Measurements from ENCODE around the gene RAB4A. TPM values are rescaled to one million over a fixed set of nuclear protein-coding genes. Genes with fewer than 3 reads are reported as not detected.

The RAB4A gene
- total and polyA plus RNA-seq, 2 of the 8 experiments (the other 6 are each of a cell fraction or from before 2014, with no cell fraction given): 13.3 to 68.8 TPM

GRCh38 chr1:229223498-229223897 is 47.4 kb upstream of the RAB4A start:
- Histone ChIP-seq H3K23me2 (ENCODE audit: low read depth, low read length) (peaks cover 8% of the 10 kb centered on the region), H2BK15ac (ENCODE audit: low read length) (no peak overlapping the region), H3K14ac (ENCODE audit: insufficient read length) (no peak overlapping the region), H2BK12ac (ENCODE audit: low read depth, low read length) (peak overlapping the region; percentile 98; the same call in 1 of the 2 replicates), H4K20me1 (replicated peaks in 1 of 2; ENCODE audit: control insufficient read depth in 1 of 2, insufficient read depth in 2 of 2, low read length in 2 of 2) (peaks cover 0 to 2% of the 10 kb centered on the region in 2 experiments), H3K56ac (replicated peaks; ENCODE audit: insufficient read length, low read depth, low read length) (no peak overlapping the region), H2BK5ac (ENCODE audit: low read depth, low read length) (no peak overlapping the region), H3K27ac (ENCODE audit: low read depth, low read length) (no peak overlapping the region), H2AK5ac (ENCODE audit: low read depth, low read length) (no peak overlapping the region), H3K18ac (ENCODE audit: extremely low read depth, low read length) (peak overlapping the region; percentile 53; the same call in 1 of the 2 replicates), H2AFZ (ENCODE audit: low read length) (no peak overlapping the region), H3K23ac (ENCODE audit: insufficient read length) (no peak overlapping the region), H2BK120ac (replicated peaks; ENCODE audit: low read depth, low read length) (peak overlapping the region; percentile 13), H3K79me1 (ENCODE audit: low read depth, low read length) (no peaks in the 10 kb centered on the region), H3K36me3 (ENCODE audit: control insufficient read depth in 2 of 4, insufficient read depth in 4 of 4, low read length in 3 of 4) (no peaks in the 10 kb centered on the region), H3K4me1 (replicated peaks in 1 of 4; ENCODE audit: control insufficient read depth in 3 of 4, insufficient read depth in 4 of 4, low read length in 3 of 4) (peaks cover 0 to 13% (median 3%) of the 10 kb centered on the region in 4 experiments; a peak in 5 of 7 replicates), H4K91ac (replicated peaks; ENCODE audit: insufficient read length, low read length) (peak overlapping the region; percentile 36), H4K8ac (ENCODE audit: extremely low read depth, insufficient read depth, low read length) (no peak overlapping the region), H4K5ac (ENCODE audit: insufficient read length, low read depth, low read length) (no peak overlapping the region), H2BK20ac (ENCODE audit: low read length) (peak overlapping the region; percentile 28), H3K4me3 (ENCODE audit: extremely low read depth in 1 of 4, insufficient read depth in 2 of 4, low read depth in 3 of 4, low read length in 4 of 4) (no peak overlapping the region), H3K79me2 (ENCODE audit: control insufficient read depth in 1 of 2, insufficient read depth in 2 of 2, low read length in 2 of 2) (no peaks in the 10 kb centered on the region), H3K27me3 (replicated peaks in 1 of 4; ENCODE audit: control insufficient read depth in 3 of 4, extremely low read depth in 1 of 4, insufficient read depth in 3 of 4, low read length in 3 of 4) (no peaks in the 10 kb centered on the region), H3K9me3 (ENCODE audit: insufficient read depth in 2 of 2, low read depth in 1 of 2, low read length in 1 of 2) (no peaks in the 10 kb centered on the region), H3K9ac (replicated peaks in 1 of 4; ENCODE audit: extremely low read depth in 1 of 4, low read depth in 3 of 4, low read length in 3 of 4) (no peak overlapping the region), H3K4me2 (ENCODE audit: insufficient read depth in 1 of 2, low read depth in 2 of 2, low read length in 2 of 2) (no peak overlapping the region), H3K4ac (replicated peaks; ENCODE audit: insufficient read length, low read depth, low read length) (no peak overlapping the region)
- CTCF ChIA-PET (ENCODE audit: partially characterized antibody): interaction anchor here (0.6 to 0.9 kb wide), 3 partner anchors 13 to 297 kb away, joined by 3 read pairs; no protein-coding TSS in a partner anchor
- DNase-seq (ENCODE audit: low read depth in 1 of 2, low spot score in 2 of 2) (peak in 1 of 2 experiments; percentile 46), FAIRE-seq (no peak)
- TF ChIP-seq CHD1 (IDR thresholded peaks at IDR 0.05; ENCODE audit: low read depth, low read length): no peak
- TF ChIP-seq HDAC6 (IDR thresholded peaks at IDR 0.05; ENCODE audit: low read depth, low read length): no peak
- TF ChIP-seq POLR2AphosphoS5 (IDR thresholded peaks at IDR 0.05; ENCODE audit: low read depth, low read length): no peak
- POLR2A ChIA-PET (ENCODE audit: partially characterized antibody): no interaction called here
- 82% methylated on average over 8 of the region's 8 CpGs; no CpG with 5 or more reads in 1 of the 2 experiments for WGBS, 2 experiments (ENCODE audit: extremely low coverage in 1 of 2, insufficient coverage in 1 of 2, insufficient read length in 1 of 2, insufficient replicate concordance in 2 of 2, low coverage in 1 of 2, low lambda C conversion rate in 2 of 2, missing lambda C conversion rate in 1 of 2)
